GM10266 (cell line): ENCODE measurements around the gene ANP32E.

Experiments used
- DNase-seq: peaks from one replicate; pipeline ENCODE4 v3.0.0; 2012; ENCODE audit errors: extremely low spot score
- TF ChIP-seq, protein P1 (sequence below): IDR thresholded peaks from 2 replicates; pipeline ENCODE4 v1.5.1; 2012; ENCODE audit warnings: mild to moderate bottlenecking, low read depth; ENCODE audit not compliant: control insufficient read depth, insufficient read depth; ENCODE audit errors: missing control alignments

Gene ANP32E

DNA sequence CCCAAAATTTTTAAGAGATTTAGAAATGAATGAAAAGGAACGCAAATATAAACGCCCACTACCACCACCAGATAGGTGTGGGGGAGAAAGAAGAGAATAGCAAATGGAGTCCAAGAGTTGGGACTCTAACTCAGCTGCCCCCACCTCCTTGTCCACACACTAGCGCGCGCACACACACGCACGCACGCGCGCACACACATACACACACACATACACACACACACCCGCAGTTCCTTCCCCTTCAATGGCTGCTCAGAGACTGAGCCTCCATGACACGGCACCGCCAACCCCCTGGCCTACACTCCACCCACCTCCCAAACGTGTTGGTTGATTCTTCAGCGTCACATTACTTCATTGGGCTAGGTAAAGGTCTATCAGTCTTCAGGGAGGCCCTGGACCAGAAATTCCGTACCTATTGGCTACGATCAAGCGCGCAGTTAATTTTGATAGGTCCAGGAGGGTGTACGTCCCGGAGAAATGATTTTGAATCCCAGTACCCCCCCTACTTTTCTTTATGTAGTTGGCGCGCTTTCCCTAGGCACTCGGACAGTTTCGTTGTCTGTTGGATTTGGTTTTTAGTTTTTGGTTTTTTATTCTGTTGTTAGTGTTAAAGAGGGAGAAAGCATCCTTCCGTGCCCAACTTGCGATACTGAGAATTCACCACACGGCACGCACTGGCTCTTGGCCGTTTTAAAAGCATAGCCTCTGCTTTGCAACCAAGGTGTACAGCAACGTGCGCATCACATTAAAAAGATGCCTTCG, at the start of gene ANP32E:
Gene ANP32E (minus strand): TSS at position 261 of the 762 bp plus-strand sequence. CDS start 326 bp downstream, outside the sequence.
- peak; percentile 98 for DNase-seq
- TF ChIP-seq, protein P1, sequence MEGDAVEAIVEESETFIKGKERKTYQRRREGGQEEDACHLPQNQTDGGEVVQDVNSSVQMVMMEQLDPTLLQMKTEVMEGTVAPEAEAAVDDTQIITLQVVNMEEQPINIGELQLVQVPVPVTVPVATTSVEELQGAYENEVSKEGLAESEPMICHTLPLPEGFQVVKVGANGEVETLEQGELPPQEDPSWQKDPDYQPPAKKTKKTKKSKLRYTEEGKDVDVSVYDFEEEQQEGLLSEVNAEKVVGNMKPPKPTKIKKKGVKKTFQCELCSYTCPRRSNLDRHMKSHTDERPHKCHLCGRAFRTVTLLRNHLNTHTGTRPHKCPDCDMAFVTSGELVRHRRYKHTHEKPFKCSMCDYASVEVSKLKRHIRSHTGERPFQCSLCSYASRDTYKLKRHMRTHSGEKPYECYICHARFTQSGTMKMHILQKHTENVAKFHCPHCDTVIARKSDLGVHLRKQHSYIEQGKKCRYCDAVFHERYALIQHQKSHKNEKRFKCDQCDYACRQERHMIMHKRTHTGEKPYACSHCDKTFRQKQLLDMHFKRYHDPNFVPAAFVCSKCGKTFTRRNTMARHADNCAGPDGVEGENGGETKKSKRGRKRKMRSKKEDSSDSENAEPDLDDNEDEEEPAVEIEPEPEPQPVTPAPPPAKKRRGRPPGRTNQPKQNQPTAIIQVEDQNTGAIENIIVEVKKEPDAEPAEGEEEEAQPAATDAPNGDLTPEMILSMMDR: no peak

DNA sequence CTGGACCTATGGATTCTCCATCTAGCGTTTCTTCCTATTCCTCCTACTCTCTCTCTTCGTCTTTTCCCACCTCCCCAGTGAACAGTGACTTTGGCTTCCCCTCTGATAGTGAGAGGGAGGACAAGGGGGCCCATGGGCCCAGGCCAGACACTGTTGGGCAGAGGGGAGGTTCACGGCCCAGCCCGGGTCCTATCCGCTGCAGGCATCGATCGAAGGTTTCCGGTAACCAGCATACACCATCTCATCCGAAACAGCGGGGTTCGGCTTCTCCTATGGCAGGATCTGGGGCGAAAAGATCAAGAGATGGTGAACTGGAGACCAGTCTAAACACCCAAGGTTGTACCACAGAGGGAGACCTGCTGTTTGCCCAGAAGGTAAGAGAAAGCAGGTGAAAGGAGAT, 47.3 kb upstream of the ANP32E start:
- DNase-seq: no peak
- TF ChIP-seq, protein P1: no peak

DNA sequence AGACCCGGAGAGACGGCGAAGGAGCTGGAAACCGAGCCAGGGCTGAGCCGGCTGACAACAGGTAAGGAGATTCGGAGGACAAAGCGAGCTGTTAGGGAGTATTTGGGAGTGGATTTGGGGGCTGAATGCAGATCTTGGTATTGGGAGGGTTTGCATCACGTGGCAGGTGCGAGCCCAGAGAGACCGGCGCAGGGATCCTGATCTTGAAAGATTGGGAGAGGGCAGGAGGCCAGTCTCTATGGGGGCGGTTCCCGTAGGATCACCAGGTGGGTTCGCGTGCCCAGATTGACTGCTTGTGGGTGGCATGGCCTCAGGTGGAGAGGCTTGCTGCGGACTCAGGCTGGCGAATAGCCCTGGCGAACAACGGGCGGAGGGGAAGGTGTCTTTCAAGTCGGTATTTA, 46.6 kb upstream of the ANP32E start:
- TF ChIP-seq, protein P1: no peak
- DNase-seq: no peak

DNA sequence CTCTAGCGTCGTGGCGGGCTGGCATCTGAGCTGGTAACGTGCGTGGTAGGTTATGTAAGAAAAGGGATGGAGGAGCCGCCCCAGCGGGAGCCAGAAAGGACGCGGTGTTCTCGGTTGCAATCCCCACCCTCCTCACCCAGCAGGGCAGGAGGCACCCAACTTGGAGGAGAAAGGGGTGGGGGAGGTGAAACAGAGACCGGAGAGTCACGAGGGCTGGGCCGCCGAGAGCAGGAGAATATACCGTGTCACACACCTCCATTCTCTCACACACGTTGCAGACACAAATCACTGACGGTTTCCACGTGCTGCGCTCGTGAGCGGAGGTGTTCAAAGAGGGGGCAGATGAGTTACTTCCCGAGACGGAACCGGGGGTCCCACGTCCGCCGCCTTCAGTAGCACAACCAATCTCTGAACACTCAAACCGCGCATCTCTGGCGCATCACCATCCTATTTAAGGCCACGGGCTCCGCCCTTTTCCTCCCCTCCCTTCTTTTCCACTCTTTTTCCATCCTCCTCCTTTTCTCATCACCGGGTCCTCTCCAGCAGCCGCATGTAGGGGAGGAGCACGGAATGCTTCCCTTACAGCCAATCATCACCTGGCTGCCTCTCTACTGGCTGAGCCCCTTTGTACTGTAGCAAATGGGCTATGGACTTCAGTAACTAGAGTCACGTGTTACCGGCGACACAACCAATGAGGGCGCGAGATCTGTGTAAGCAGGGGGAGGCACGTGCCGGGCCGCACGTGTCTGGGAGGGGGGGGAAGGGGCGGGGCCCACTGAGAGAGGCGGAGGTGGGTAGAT, 46.0 kb upstream of the ANP32E start, which contains the start of gene CIART:
Gene CIART (plus strand): TSS at position 797 of the 800 bp plus-strand sequence. CDS start 714 bp downstream, outside the sequence.
- TF ChIP-seq, protein P1: no peak
- peak; percentile 76 for DNase-seq

DNA sequence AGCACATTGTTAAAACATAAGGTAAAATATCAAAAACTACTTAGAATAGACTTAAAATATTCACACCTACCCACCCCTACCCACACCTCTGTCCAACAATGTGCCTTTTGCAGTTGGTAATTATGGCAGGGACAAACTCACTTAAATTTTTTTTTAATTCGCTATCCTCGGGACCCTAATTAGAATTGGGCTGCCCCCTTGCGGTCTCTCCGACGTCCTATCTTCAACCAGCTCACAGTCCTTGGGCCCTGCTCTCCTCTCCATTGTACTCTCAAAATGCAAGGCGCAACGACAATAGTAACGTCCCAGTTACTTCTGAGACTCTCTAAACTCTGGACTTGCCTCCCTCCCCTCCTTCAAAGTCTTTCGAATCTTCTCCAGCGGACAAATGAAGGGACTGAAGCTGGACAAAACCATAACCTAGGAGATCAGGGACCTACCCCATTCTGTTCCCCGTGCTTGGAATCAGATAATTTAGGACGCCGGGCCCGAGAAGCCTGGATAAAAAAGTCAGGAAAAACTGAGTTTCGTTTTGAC, 45.4 kb upstream of the ANP32E start:
- DNase-seq: peak; percentile 36
- TF ChIP-seq, protein P1: peak; percentile 64

DNA sequence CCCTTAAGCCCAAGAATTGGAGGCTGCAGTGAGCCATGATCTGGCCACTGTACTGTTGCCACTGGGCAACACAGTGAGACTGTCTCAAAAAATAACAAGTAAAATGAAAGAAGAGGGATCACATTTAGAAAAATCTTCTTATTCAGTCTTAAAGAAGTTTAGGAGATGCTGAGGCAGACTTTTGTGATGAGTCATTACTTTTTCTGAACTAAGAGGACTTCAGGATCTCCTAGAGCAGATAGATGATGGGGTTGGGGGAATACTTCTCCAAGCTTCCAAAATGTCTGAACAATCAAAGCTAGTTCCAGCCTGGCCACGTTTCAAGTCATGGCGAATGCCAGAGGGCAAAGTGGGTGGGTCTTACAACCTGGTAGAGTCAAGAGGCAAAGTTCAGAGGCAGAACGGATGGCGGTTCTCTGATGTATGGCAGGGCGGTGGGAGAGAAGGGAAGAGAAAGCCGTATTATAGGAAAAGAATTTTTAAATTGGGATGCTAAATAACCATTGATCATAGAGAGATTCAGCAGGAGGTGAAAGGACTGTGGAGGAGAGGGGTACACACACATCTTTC, 44.3 kb upstream of the ANP32E start:
- TF ChIP-seq, protein P1: no peak
- no peak for DNase-seq
